IPS DF 6.9 (cell line): Measurements from ENCODE around the gene PDE8A.

Experiments
- DNase-seq: peaks from one replicate; pipeline ENCODE4 v3.0.0-alpha.2; 2013; ENCODE audit warnings: low read depth, low spot score
- H3K27ac ChIP-seq: one replicate; pipeline ENCODE4 v1.5.1; 2013; ENCODE audit warnings: low read length, control low read depth
- H3K27me3 ChIP-seq: 2 replicates; pipeline ENCODE4 v1.6.1; 2013; ENCODE audit warnings: mild to moderate bottlenecking, low read length; ENCODE audit not compliant: control insufficient read depth, insufficient read depth
- H3K36me3 ChIP-seq: 2 replicates; pipeline ENCODE4 v1.6.1; 2013; ENCODE audit warnings: low read length; ENCODE audit not compliant: control insufficient read depth, insufficient read depth
- H3K4me1 ChIP-seq: 2 replicates; pipeline ENCODE4 v1.6.1; 2013; ENCODE audit warnings: low read length; ENCODE audit not compliant: control insufficient read depth, insufficient read depth
- H3K4me3 ChIP-seq: 2 replicates; pipeline ENCODE4 v1.5.1; 2013; ENCODE audit warnings: mild to moderate bottlenecking, low read length
- H3K9me3 ChIP-seq: 2 replicates; pipeline ENCODE4 v1.6.1; 2013; ENCODE audit warnings: low read length, inconsistent platforms; ENCODE audit not compliant: control insufficient read depth, insufficient read depth
- WGBS: extraction: QIAGEN DNeasy Blood & Tissue Kit; methylation state at CpG from one replicate; pipeline ENCODE4 v1.1.7; 2013; ENCODE audit warnings: mixed read lengths, missing lambda C conversion rate; ENCODE audit not compliant: insufficient read length, insufficient coverage; 5-methylcytosine and 5-hydroxymethylcytosine counted together

Gene PDE8A

GRCh38 chr15:84961707-84962106 lies 19.9 kb upstream of the PDE8A start:
- DNase-seq: no peak
- H3K27ac ChIP-seq: no peak overlapping the region
- peaks cover 2% of the 10 kb centered on the region; the same call in 1 of the 2 replicates for H3K4me1 ChIP-seq
- WGBS: no CpG with 5 or more reads among the region's 3 CpGs
- no peaks in the 10 kb centered on the region for H3K36me3 ChIP-seq
- no peak overlapping the region for H3K4me3 ChIP-seq
- H3K9me3 ChIP-seq: no peaks in the 10 kb centered on the region
- H3K27me3 ChIP-seq: no peaks in the 10 kb centered on the region

DNA sequence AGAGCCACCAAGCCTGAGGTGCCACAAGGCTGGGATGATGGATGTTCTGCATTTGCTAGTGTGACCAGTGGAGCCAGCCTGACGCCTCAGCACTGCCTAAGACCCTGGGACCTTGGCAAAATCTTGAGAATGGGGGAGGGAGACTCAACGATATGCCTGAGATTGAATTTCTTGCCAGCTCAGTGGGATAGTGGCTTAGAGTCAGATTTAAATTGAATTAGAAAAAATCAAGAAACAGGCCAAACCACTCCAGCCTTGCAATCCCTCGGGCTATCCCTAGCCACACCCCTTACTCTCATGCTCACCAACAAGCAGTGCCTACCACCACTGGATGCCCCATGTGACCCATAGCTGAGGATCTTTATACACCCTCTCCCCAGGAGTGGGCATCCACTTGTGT lies 18.7 kb upstream of the PDE8A start:
- no CpG with 5 or more reads among the region's 3 CpGs for WGBS
- Histone ChIP-seq H3K4me3 (no peak overlapping the region), H3K27ac (no peak overlapping the region), H3K27me3 (no peaks in the 10 kb centered on the region), H3K4me1 (peaks cover 2% of the 10 kb centered on the region; the same call in 1 of the 2 replicates), H3K9me3 (no peaks in the 10 kb centered on the region), H3K36me3 (no peaks in the 10 kb centered on the region)
- DNase-seq: no peak

DNA sequence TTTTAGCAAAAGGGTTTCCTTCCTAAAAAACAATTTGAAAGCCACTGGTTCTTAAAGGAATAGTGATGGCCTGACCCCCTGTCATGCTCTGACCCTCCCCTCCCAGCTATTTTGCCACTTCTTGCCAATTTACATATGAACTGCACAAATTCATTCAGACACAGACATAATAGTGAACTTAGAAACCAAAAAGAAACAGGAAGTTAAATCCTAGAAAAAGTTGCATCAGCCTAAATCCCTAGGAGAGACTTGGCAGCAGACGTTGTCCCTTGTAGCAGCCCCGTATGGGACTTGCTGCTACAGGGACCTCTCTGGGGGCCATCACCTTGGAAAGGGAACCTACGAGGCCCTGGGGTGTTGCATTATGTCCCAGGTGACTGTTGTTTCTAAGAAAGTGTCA lies 14.3 kb upstream of the PDE8A start:
- Histone ChIP-seq H3K27ac (no peak overlapping the region), H3K4me3 (no peak overlapping the region), H3K36me3 (no peaks in the 10 kb centered on the region), H3K4me1 (no peaks in the 10 kb centered on the region; the same call in 1 of the 2 replicates), H3K9me3 (no peaks in the 10 kb centered on the region), H3K27me3 (no peaks in the 10 kb centered on the region)
- DNase-seq: no peak
- WGBS: no CpG with 5 or more reads among the region's 3 CpGs

DNA sequence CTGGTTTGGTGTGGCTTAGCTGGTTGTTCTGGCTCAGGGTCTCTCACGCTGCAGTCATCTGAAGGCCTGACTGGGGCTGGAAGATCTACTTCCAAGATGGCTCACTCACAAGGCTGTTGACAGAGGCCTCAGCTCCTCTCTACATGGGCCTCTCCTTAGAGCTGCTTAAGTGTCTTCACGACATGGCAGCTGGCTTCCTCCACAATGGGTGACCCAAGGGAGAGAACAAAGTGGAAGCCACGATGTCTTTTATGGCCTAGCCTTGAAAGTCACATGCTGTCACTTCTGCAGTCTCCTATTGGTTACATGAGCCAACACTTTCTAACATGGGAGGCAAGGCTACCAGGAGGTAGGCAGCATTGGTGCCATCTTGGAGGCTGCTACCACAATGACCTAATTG lies 13.4 kb upstream of the PDE8A start:
- WGBS: no CpG with 5 or more reads among the region's 3 CpGs
- Histone ChIP-seq H3K27ac (no peak overlapping the region), H3K4me3 (no peak overlapping the region), H3K36me3 (no peaks in the 10 kb centered on the region), H3K4me1 (no peaks in the 10 kb centered on the region; the same call in 1 of the 2 replicates), H3K27me3 (no peaks in the 10 kb centered on the region), H3K9me3 (no peaks in the 10 kb centered on the region)
- DNase-seq: no peak

- H3K9me3 ChIP-seq: no peaks in the 10 kb centered on the region
- no peak for DNase-seq
- H3K4me1 ChIP-seq: peaks cover 2% of the 10 kb centered on the region; the same call in 1 of the 2 replicates
- no peaks in the 10 kb centered on the region for H3K36me3 ChIP-seq
- WGBS: no CpG with 5 or more reads among the region's 6 CpGs
- H3K27me3 ChIP-seq: no peaks in the 10 kb centered on the region
- no peak overlapping the region for H3K4me3 ChIP-seq
- H3K27ac ChIP-seq: no peak overlapping the region
Observed at GRCh38 chr15:84969257-84969656, 12.4 kb upstream of the PDE8A start.

GRCh38 chr15:84970843-84971242 lies 10.8 kb upstream of the PDE8A start:
- H3K27me3 ChIP-seq: no peaks in the 10 kb centered on the region
- no peak overlapping the region for H3K4me3 ChIP-seq
- no peak overlapping the region for H3K27ac ChIP-seq
- peaks cover 2% of the 10 kb centered on the region; the same call in 1 of the 2 replicates for H3K4me1 ChIP-seq
- WGBS: no CpG with 5 or more reads among the region's 3 CpGs
- DNase-seq: no peak
- no peaks in the 10 kb centered on the region for H3K9me3 ChIP-seq
- H3K36me3 ChIP-seq: no peaks in the 10 kb centered on the region

DNA sequence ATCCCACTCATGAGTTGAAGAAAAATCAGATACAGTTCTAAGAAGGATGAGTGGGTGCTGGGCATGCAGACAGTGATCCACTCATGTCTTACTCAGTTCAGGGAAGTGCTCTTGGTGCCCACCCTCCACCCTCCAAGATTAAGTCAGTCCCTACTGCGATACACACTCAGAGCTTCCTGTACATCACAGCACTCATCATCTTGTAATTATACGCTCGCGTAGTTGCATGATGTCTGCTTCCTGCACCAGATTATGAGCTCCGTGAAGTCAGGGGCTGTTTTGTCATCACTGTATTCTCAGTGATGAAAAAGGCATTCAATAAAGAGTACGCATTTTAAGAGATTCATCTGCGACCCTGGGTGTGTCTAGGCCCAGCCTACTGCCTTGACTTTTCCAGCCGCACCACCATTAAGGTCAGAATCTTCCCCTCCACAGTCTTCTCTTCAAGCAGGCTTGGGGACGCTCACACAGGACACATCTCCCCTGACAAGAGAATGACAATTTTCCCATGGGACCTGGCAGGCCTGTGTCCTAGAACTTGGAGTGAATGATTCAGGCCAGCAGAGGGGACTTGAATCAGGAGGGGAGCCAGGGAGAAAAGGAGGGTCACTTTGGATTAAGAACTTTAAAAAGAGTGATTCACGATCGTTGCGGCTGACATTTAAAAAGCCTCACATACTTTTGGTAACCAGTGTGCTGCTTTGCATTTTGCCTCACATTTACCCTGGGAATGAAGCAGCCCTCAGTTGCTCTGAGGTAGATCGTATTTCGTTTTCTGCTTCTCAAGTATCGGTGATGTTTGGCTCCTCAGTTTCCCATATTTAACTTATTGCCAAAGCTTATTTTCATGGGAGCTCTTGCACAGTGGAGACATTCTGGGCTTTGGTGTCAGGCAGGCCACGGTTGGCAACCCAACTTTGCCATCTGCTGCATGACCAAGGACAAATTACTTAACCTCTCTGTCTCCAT lies 7.9 kb upstream of the PDE8A start:
- Histone ChIP-seq H3K4me1 (peaks cover 2% of the 10 kb centered on the region; the same call in 1 of the 2 replicates), H3K27me3 (no peaks in the 10 kb centered on the region), H3K9me3 (no peaks in the 10 kb centered on the region), H3K4me3 (no peak overlapping the region), H3K36me3 (no peaks in the 10 kb centered on the region), H3K27ac (no peak overlapping the region)
- DNase-seq: no peak
- no CpG with 5 or more reads among the region's 16 CpGs for WGBS

GRCh38 chr15:84975871-84976351 lies 5.7 kb upstream of the PDE8A start:
- WGBS: no CpG with 5 or more reads among the region's 5 CpGs
- DNase-seq: no peak
- Histone ChIP-seq H3K9me3 (no peaks in the 10 kb centered on the region), H3K27ac (no peak overlapping the region), H3K4me3 (no peak overlapping the region), H3K36me3 (no peaks in the 10 kb centered on the region), H3K27me3 (no peaks in the 10 kb centered on the region; the same call in 1 of the 2 replicates), H3K4me1 (peaks cover 2% of the 10 kb centered on the region; the same call in 1 of the 2 replicates)

DNA sequence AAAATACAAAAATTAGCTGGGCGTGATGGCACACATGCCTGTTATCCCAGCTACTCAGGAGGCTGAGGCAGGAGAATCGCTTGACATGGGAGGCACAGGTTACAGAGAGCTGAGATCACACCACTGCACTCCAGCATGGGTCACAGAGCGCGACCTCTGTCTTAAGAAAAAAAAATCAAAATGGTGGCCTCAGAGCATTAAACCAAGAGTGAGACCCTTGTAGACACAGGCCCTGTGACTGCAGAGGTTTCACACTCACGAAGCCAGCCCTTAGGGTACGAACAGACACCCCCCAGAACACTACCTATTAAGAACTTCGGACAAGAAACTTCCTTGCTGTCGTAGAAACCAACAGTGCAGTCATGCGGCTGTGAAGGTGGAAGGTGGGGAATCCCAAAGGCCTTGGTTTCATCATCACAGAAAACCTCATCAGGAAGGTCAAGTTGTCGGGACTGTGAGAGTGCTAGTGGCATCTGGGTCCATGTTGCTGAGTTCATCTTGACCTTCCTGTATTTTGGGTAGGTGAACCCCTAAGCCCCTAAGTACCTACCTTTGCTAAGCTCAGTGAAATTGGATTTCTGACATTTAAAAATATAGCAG lies 4.8 kb upstream of the PDE8A start:
- Histone ChIP-seq H3K4me1 (peaks cover 2% of the 10 kb centered on the region; the same call in 1 of the 2 replicates), H3K27me3 (no peaks in the 10 kb centered on the region; the same call in 1 of the 2 replicates), H3K27ac (no peak overlapping the region), H3K36me3 (no peaks in the 10 kb centered on the region), H3K9me3 (no peaks in the 10 kb centered on the region), H3K4me3 (no peak overlapping the region)
- DNase-seq: no peak
- no CpG with 5 or more reads among the region's 10 CpGs for WGBS

DNA sequence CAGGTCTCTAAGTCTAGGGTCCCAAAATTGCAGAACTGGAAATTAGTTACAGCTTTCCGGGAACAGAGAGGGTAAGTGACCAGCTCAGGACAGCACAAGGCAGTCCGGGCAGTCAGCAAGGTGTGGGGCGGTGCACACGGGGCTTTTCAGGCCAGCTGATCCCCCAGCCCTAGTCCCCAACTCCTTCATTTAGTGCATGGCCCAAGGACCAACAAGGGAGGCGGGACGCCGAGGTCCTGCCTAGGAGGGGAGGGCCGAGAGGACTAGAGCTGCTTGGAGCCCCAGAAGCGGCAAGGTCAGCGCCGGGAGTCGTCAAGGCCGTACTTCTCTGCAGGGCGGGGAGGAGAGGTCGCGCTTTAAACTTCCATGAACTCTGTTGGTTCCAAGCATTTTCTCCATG lies 2.0 kb upstream of the PDE8A start:
- peaks cover 15% of the 10 kb centered on the region for H3K27me3 ChIP-seq
- H3K27ac ChIP-seq: no peak overlapping the region
- no peaks in the 10 kb centered on the region for H3K36me3 ChIP-seq
- H3K4me3 ChIP-seq: no peak overlapping the region; the same call in 1 of the 2 replicates
- no peak for DNase-seq
- H3K4me1 ChIP-seq: no peaks in the 10 kb centered on the region
- WGBS: no CpG with 5 or more reads among the region's 16 CpGs
- H3K9me3 ChIP-seq: no peaks in the 10 kb centered on the region
